ENCODE data around the gene MPZL2.

MPZL2 gene

DNA sequence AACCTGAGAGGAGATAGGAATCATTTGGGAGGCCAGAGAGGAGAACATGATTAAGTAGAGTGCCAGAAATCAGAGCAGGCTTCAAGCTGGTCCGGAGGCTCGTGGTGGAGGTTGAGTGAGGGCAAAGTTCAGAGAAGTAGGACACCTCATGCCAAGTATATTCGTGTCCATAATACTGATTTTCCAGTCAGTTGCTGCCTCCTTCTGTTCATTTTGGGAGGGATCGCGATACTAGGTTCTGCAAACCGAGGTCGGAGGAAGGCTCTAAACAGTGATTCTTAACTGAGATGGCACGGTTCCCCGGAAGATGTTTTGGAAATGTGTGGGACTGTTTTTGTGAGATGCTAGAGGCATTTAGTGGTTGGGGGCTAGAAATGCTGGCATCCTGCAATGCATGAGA is 26.8 kb upstream of the MPZL2 start:
- no peak overlapping the region for H3K4me3 ChIP-seq (ENCODE audit: low read length)
- no peaks in the 10 kb centered on the region for H3K9me3 ChIP-seq (ENCODE audit: insufficient read depth, low read length)
- peaks cover 13% of the 10 kb centered on the region; the same call in 1 of the 2 replicates for H3K27me3 ChIP-seq (ENCODE audit: low read depth, low read length)
- H3K79me2 ChIP-seq (ENCODE audit: low read length), result no peaks in the 10 kb centered on the region
- H3K4me1 ChIP-seq (ENCODE audit: low read length), result peaks cover 8% of the 10 kb centered on the region; the same call in 1 of the 2 replicates
- no peaks in the 10 kb centered on the region for H3K36me3 ChIP-seq (replicated peaks; ENCODE audit: low read depth, low read length)
- no peak overlapping the region for H3K9ac ChIP-seq (ENCODE audit: low read length)
- TF ChIP-seq EZH2phosphoT487 (IDR thresholded peaks at IDR 0.05; ENCODE audit: low read depth) (no peak), CTCF (IDR thresholded peaks at IDR 0.05; ENCODE audit: low read depth, low read length) (peak; percentile 57)
- H3K27ac ChIP-seq (ENCODE audit: low read length), result no peak overlapping the region
- no peak overlapping the region for H2AFZ ChIP-seq (ENCODE audit: low read depth, low read length)
- peak overlapping the region; percentile 28 for H3K4me2 ChIP-seq (ENCODE audit: low read length)
- no peaks in the 10 kb centered on the region for H4K20me1 ChIP-seq (ENCODE audit: insufficient read depth, low read length)

DNA sequence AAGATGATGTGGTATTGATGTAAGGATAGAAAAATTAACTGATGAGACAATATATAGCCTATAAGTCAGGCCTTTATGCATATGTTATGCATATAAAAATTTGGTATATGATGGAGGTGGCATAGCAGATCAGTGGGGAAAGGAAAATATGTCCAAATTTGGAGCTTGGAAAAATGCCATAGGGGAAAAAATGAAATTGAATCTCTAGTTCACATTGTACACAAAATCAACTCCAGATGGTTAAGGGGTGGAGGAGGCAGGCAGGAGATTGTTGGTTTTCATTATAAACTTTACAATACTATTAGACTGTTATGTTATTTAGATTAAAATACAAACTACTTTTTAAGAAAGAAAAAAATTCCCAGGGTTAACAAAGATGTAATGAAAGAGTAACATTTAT is 25.3 kb upstream of the MPZL2 start:
- no peak overlapping the region for H3K4me3 ChIP-seq (ENCODE audit: low read length)
- H3K9me3 ChIP-seq (ENCODE audit: insufficient read depth, low read length), result no peaks in the 10 kb centered on the region
- H3K4me2 ChIP-seq (ENCODE audit: low read length), result no peak overlapping the region
- no peak overlapping the region for H3K27ac ChIP-seq (ENCODE audit: low read length)
- H2AFZ ChIP-seq (ENCODE audit: low read depth, low read length), result no peak overlapping the region
- H4K20me1 ChIP-seq (ENCODE audit: insufficient read depth, low read length), result no peaks in the 10 kb centered on the region
- H3K27me3 ChIP-seq (ENCODE audit: low read depth, low read length), result peaks cover 13% of the 10 kb centered on the region; the same call in 1 of the 2 replicates
- no peaks in the 10 kb centered on the region for H3K36me3 ChIP-seq (replicated peaks; ENCODE audit: low read depth, low read length)
- TF ChIP-seq EZH2phosphoT487 (IDR thresholded peaks at IDR 0.05; ENCODE audit: low read depth) (no peak), CTCF (IDR thresholded peaks at IDR 0.05; ENCODE audit: low read depth, low read length) (no peak)
- H3K79me2 ChIP-seq (ENCODE audit: low read length), result no peaks in the 10 kb centered on the region
- H3K4me1 ChIP-seq (ENCODE audit: low read length), result peaks cover 8% of the 10 kb centered on the region; the same call in 1 of the 2 replicates
- H3K9ac ChIP-seq (ENCODE audit: low read length), result no peak overlapping the region

DNA sequence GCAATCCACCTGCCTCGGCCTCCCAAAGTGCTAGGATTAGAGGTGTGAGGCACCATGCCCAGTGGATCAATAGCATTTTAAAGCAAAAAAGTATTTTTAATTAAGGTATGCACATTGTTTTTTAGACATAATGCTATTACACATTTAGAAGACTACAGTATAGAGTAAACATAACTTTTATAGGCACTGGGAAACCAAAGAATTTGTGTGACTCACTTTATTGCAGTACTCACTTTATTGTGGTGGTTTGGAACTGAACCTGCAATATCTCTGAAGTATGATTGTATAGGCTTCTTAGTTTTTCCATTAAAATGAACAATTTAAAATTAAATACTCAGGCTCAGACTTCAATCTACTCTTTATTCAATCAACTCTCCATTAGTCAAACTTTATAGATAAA is 22.9 kb upstream of the MPZL2 start:
- H3K4me3 ChIP-seq (ENCODE audit: low read length), result no peak overlapping the region
- TF ChIP-seq CTCF (IDR thresholded peaks at IDR 0.05; ENCODE audit: low read depth, low read length), result no peak
- no peaks in the 10 kb centered on the region for H3K9me3 ChIP-seq (ENCODE audit: insufficient read depth, low read length)
- H3K4me2 ChIP-seq (ENCODE audit: low read length), result no peak overlapping the region
- H3K36me3 ChIP-seq (replicated peaks; ENCODE audit: low read depth, low read length), result no peaks in the 10 kb centered on the region
- no peak overlapping the region for H3K9ac ChIP-seq (ENCODE audit: low read length)
- peaks cover 8% of the 10 kb centered on the region; the same call in 1 of the 2 replicates for H3K4me1 ChIP-seq (ENCODE audit: low read length)
- H4K20me1 ChIP-seq (ENCODE audit: insufficient read depth, low read length), result no peaks in the 10 kb centered on the region
- no peak overlapping the region for H3K27ac ChIP-seq (ENCODE audit: low read length)
- H3K27me3 ChIP-seq (ENCODE audit: low read depth, low read length), result peaks cover 13% of the 10 kb centered on the region; the same call in 1 of the 2 replicates
- H3K79me2 ChIP-seq (ENCODE audit: low read length), result no peaks in the 10 kb centered on the region
- H2AFZ ChIP-seq (ENCODE audit: low read depth, low read length), result no peak overlapping the region

DNA sequence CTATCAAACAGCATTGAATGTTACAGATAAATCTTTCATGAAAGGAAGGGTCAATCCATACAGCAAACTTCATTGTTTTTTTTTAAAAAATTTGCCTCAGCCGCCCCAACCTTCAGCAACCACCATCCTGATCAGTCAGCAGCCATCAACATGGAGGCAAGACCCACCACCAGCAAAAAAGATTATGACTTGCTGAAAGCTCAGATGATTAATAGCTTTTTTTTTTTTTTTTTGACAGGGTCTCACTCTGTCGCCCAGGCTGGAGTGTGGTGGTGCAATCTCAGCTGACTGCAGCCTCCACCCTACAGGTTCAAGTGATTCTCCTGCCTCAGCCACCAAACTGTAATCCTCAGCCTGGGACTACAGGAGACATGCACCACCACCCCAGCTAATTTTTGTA is 22.4 kb upstream of the MPZL2 start:
- no peak overlapping the region for H3K4me3 ChIP-seq (ENCODE audit: low read length)
- TF ChIP-seq EZH2phosphoT487 (IDR thresholded peaks at IDR 0.05; ENCODE audit: low read depth) (no peak), CTCF (IDR thresholded peaks at IDR 0.05; ENCODE audit: low read depth, low read length) (no peak)
- no peaks in the 10 kb centered on the region for H4K20me1 ChIP-seq (ENCODE audit: insufficient read depth, low read length)
- no peaks in the 10 kb centered on the region for H3K79me2 ChIP-seq (ENCODE audit: low read length)
- H3K27me3 ChIP-seq (ENCODE audit: low read depth, low read length), result peaks cover 8% of the 10 kb centered on the region; the same call in 1 of the 2 replicates
- no peaks in the 10 kb centered on the region for H3K9me3 ChIP-seq (ENCODE audit: insufficient read depth, low read length)
- peaks cover 8% of the 10 kb centered on the region; the same call in 1 of the 2 replicates for H3K4me1 ChIP-seq (ENCODE audit: low read length)
- no peak overlapping the region for H3K4me2 ChIP-seq (ENCODE audit: low read length)
- no peak overlapping the region for H2AFZ ChIP-seq (ENCODE audit: low read depth, low read length)
- no peak overlapping the region for H3K27ac ChIP-seq (ENCODE audit: low read length)
- no peaks in the 10 kb centered on the region for H3K36me3 ChIP-seq (replicated peaks; ENCODE audit: low read depth, low read length)
- no peak overlapping the region for H3K9ac ChIP-seq (ENCODE audit: low read length)
